Mesenchymal stem cell (in vitro differentiated cells and primary cell): ENCODE results near the gene ATP2B1.

Experiments used
- DNase-seq: peaks from one replicate; pipeline ENCODE4 v3.0.0-alpha.2; 2013
- H2AFZ ChIP-seq: one replicate; pipeline ENCODE4 v1.6.1; 2013; ENCODE audit warnings: low read depth, mild to moderate bottlenecking, control low read depth, inconsistent platforms, low read length, moderate library complexity
- H2AK5ac ChIP-seq: 2 replicates; pipeline ENCODE4 v1.6.1; 2013; ENCODE audit warnings: low read length, moderate library complexity, mild to moderate bottlenecking, inconsistent platforms; ENCODE audit not compliant: severe bottlenecking
- H2BK120ac ChIP-seq: one replicate; pipeline ENCODE4 v1.6.1; 2013; ENCODE audit warnings: low read depth, mild to moderate bottlenecking, inconsistent platforms, low read length, moderate library complexity
- H2BK12ac ChIP-seq, 2 experiments: one replicate each; pipeline ENCODE4 v1.6.1; 2013; ENCODE audit warnings: inconsistent platforms in 2 of 2, low read length in 2 of 2, mild to moderate bottlenecking in 2 of 2, moderate library complexity in 2 of 2, control low read depth in 1 of 2
- H2BK15ac ChIP-seq: one replicate; pipeline ENCODE4 v1.6.1; 2013; ENCODE audit warnings: mild to moderate bottlenecking, low read depth, inconsistent platforms; ENCODE audit not compliant: poor library complexity, severe bottlenecking
- H2BK5ac ChIP-seq: 2 replicates; pipeline ENCODE4 v1.6.1; 2013; ENCODE audit warnings: low read depth, mild to moderate bottlenecking, low read length, control low read depth, inconsistent platforms; ENCODE audit not compliant: poor library complexity, severe bottlenecking
- H3K14ac ChIP-seq, 2 experiments: one replicate each; pipeline ENCODE4 v1.6.1; 2013; ENCODE audit warnings: inconsistent platforms in 2 of 2, low read length in 2 of 2, control low read depth in 1 of 2, mild to moderate bottlenecking in 1 of 2, moderate library complexity in 1 of 2
- H3K18ac ChIP-seq, 2 experiments: one replicate each; pipeline ENCODE4 v1.6.1; 2013; ENCODE audit warnings: inconsistent platforms in 2 of 2, low read length in 2 of 2, control low read depth in 1 of 2, low read depth in 1 of 2, mild to moderate bottlenecking in 1 of 2
- H3K23ac ChIP-seq, 2 experiments: one replicate each; pipeline ENCODE4 v1.6.1; 2013; ENCODE audit warnings: inconsistent platforms in 2 of 2, low read length in 2 of 2, mild to moderate bottlenecking in 2 of 2, moderate library complexity in 2 of 2, control low read depth in 1 of 2
- H3K27ac ChIP-seq: 2 replicates; pipeline ENCODE4 v1.5.1; 2013; ENCODE audit warnings: mild to moderate bottlenecking, moderate library complexity, low read length, control low read depth, inconsistent platforms; ENCODE audit not compliant: poor library complexity, severe bottlenecking
- H3K27me3 ChIP-seq, 2 experiments: 2 replicates each; pipeline versions ENCODE4 v1.6.1 to v1.7.0; 2013; ENCODE audit warnings: low read length in 2 of 2, mild to moderate bottlenecking in 2 of 2, moderate library complexity in 2 of 2, control low read depth in 1 of 2, inconsistent platforms in 1 of 2; ENCODE audit not compliant: control insufficient read depth in 1 of 2, insufficient read depth in 1 of 2
- H3K36me3 ChIP-seq, 2 experiments: 2 replicates each; pipeline versions ENCODE4 v1.6.1 to v1.7.0; 2013; ENCODE audit warnings: low read length in 2 of 2, control low read depth in 1 of 2, inconsistent platforms in 1 of 2, low read depth in 1 of 2, mild to moderate bottlenecking in 1 of 2; ENCODE audit not compliant: insufficient read depth in 2 of 2, control insufficient read depth in 1 of 2
- H3K4ac ChIP-seq, 2 experiments: one replicate each; pipeline ENCODE4 v1.6.1; 2013; ENCODE audit warnings: inconsistent platforms in 2 of 2, low read length in 2 of 2, mild to moderate bottlenecking in 2 of 2, moderate library complexity in 2 of 2, control low read depth in 1 of 2, low read depth in 1 of 2
- H3K4me1 ChIP-seq: 2 replicates; pipeline ENCODE4 v1.6.1; 2013; ENCODE audit warnings: low read depth, low read length, control low read depth; ENCODE audit not compliant: control insufficient read depth, insufficient read depth
- H3K4me2 ChIP-seq: 2 replicates; pipeline ENCODE4 v1.6.1; 2013; ENCODE audit warnings: low read length, mild to moderate bottlenecking, inconsistent platforms; ENCODE audit not compliant: poor library complexity, severe bottlenecking
- H3K4me3 ChIP-seq, 2 experiments: 2 replicates each; pipeline versions ENCODE4 v1.5.1 to v1.7.0; 2013; ENCODE audit warnings: low read length in 2 of 2, mild to moderate bottlenecking in 2 of 2, control low read depth in 1 of 2, low read depth in 1 of 2; ENCODE audit not compliant: insufficient read depth in 1 of 2
- H3K79me1 ChIP-seq: replicated peaks from 2 replicates; pipeline ENCODE4 v1.6.1; 2013; ENCODE audit warnings: mild to moderate bottlenecking, control low read depth, low read length, inconsistent platforms; ENCODE audit not compliant: poor library complexity, severe bottlenecking
- H3K9ac ChIP-seq: 2 replicates; pipeline ENCODE4 v1.7.0; 2013; ENCODE audit warnings: mild to moderate bottlenecking, low read length, moderate library complexity
- H3K9me3 ChIP-seq: 2 replicates; pipeline ENCODE4 v1.7.0; 2013; ENCODE audit warnings: mild to moderate bottlenecking, low read length; ENCODE audit not compliant: control insufficient read depth
- H4K8ac ChIP-seq: one replicate; pipeline ENCODE4 v1.6.1; 2013; ENCODE audit warnings: inconsistent platforms, mild to moderate bottlenecking, low read length, moderate library complexity
- H4K91ac ChIP-seq: one replicate; pipeline ENCODE4 v1.6.1; 2013; ENCODE audit warnings: mild to moderate bottlenecking, low read length, inconsistent platforms
- WGBS: methylation state at CpG from one replicate; pipeline ENCODE4 v1.1.7; 2013; ENCODE audit warnings: mixed read lengths; 5-methylcytosine and 5-hydroxymethylcytosine counted together

The ATP2B1 gene

GRCh38 chr12:89649820-89650219, 58.8 kb downstream of the ATP2B1 start:
- DNase-seq, result no peak
- H3K27me3 ChIP-seq, result no peaks in the 10 kb centered on the region
- no peak overlapping the region for H2AK5ac ChIP-seq
- no peak overlapping the region for H3K14ac ChIP-seq
- H3K4me2 ChIP-seq, result no peak overlapping the region
- H3K36me3 ChIP-seq, result peaks cover 3 to 80% of the 10 kb centered on the region in 2 experiments
- no peak overlapping the region for H3K27ac ChIP-seq
- H3K18ac ChIP-seq, result no peak overlapping the region
- no peak overlapping the region for H3K4ac ChIP-seq
- peaks cover 1% of the 10 kb centered on the region for H3K4me1 ChIP-seq
- H2AFZ ChIP-seq, result no peak overlapping the region
- H3K23ac ChIP-seq, result no peak overlapping the region
- no peaks in the 10 kb centered on the region for H3K9me3 ChIP-seq
- no peak overlapping the region for H3K4me3 ChIP-seq
- no peak overlapping the region for H4K91ac ChIP-seq
- no peak overlapping the region for H3K9ac ChIP-seq
- H4K8ac ChIP-seq, result no peak overlapping the region
- H2BK120ac ChIP-seq, result no peak overlapping the region
- no peak overlapping the region for H2BK15ac ChIP-seq
- peaks cover 36% of the 10 kb centered on the region for H3K79me1 ChIP-seq
- H2BK5ac ChIP-seq, result no peak overlapping the region
- no peak overlapping the region for H2BK12ac ChIP-seq
- 94% methylated on average over 2 of the region's 3 CpGs for WGBS

GRCh38 chr12:89649139-89649538, 59.5 kb downstream of the ATP2B1 start:
- no peak overlapping the region for H2BK15ac ChIP-seq
- H3K79me1 ChIP-seq, result peaks cover 36% of the 10 kb centered on the region
- no peak overlapping the region for H2BK12ac ChIP-seq
- H3K9me3 ChIP-seq, result no peaks in the 10 kb centered on the region
- H4K91ac ChIP-seq, result no peak overlapping the region
- no peak overlapping the region for H3K4ac ChIP-seq
- no peak overlapping the region for H3K9ac ChIP-seq
- H4K8ac ChIP-seq, result no peak overlapping the region
- no peak overlapping the region for H3K27ac ChIP-seq
- H3K23ac ChIP-seq, result no peak overlapping the region
- no peak overlapping the region for H2BK5ac ChIP-seq
- H2AK5ac ChIP-seq, result no peak overlapping the region
- H2BK120ac ChIP-seq, result no peak overlapping the region
- H3K4me3 ChIP-seq, result no peak overlapping the region
- no peak overlapping the region for H3K14ac ChIP-seq
- 97% methylated on average over 2 of the region's 2 CpGs for WGBS
- peaks cover 1% of the 10 kb centered on the region for H3K4me1 ChIP-seq
- no peaks in the 10 kb centered on the region for H3K27me3 ChIP-seq
- peak overlapping the region in 1 of 2 experiments; percentile 38 for H3K18ac ChIP-seq
- no peak overlapping the region for H2AFZ ChIP-seq
- no peak for DNase-seq
- peaks cover 3 to 81% of the 10 kb centered on the region in 2 experiments for H3K36me3 ChIP-seq
- H3K4me2 ChIP-seq, result no peak overlapping the region

- Histone ChIP-seq H3K18ac (no peak overlapping the region), H2BK120ac (no peak overlapping the region)
- 67% methylated on average over 4 of the region's 4 CpGs for WGBS
Observed at GRCh38 chr12:89648211-89648930, 60.3 kb downstream of the ATP2B1 start.

GRCh38 chr12:89645434-89645833, 63.2 kb downstream of the ATP2B1 start:
- Histone ChIP-seq H3K18ac (no peak overlapping the region), H3K36me3 (peaks cover 7 to 82% of the 10 kb centered on the region in 2 experiments), H2BK120ac (no peak overlapping the region), H2AFZ (no peak overlapping the region), H2BK12ac (no peak overlapping the region), H3K14ac (no peak overlapping the region), H2AK5ac (no peak overlapping the region), H2BK15ac (no peak overlapping the region), H3K4me2 (no peak overlapping the region), H2BK5ac (no peak overlapping the region), H3K27me3 (no peaks in the 10 kb centered on the region), H3K4me1 (no peaks in the 10 kb centered on the region), H3K79me1 (peaks cover 37% of the 10 kb centered on the region), H4K8ac (no peak overlapping the region), H3K9ac (no peak overlapping the region), H3K4me3 (no peak overlapping the region), H3K9me3 (no peaks in the 10 kb centered on the region), H3K23ac (no peak overlapping the region), H3K27ac (no peak overlapping the region), H4K91ac (no peak overlapping the region), H3K4ac (no peak overlapping the region)
- 20% methylated on average over 1 of the region's 1 CpG for WGBS
- no peak for DNase-seq

More at GRCh38 chr12:89648211-89648930, 60.3 kb downstream of the ATP2B1 start:
- Histone ChIP-seq H3K4ac (no peak overlapping the region), H3K79me1 (peaks cover 39% of the 10 kb centered on the region), H3K4me1 (peaks cover 1% of the 10 kb centered on the region), H4K8ac (peak overlapping the region; percentile 69), H2BK15ac (no peak overlapping the region), H3K14ac (no peak overlapping the region), H3K27ac (no peak overlapping the region), H2AFZ (no peak overlapping the region), H3K36me3 (peaks cover 3 to 78% of the 10 kb centered on the region in 2 experiments), H3K4me3 (no peak overlapping the region), H3K9me3 (no peaks in the 10 kb centered on the region), H3K27me3 (no peaks in the 10 kb centered on the region), H3K4me2 (no peak overlapping the region), H2BK12ac (no peak overlapping the region), H4K91ac (no peak overlapping the region), H2AK5ac (no peak overlapping the region), H3K23ac (no peak overlapping the region), H2BK5ac (no peak overlapping the region), H3K9ac (no peak overlapping the region)
- peak; percentile 72 for DNase-seq
